ENCODE measurements around the gene ANKRD62.

Gene ANKRD62

DNA sequence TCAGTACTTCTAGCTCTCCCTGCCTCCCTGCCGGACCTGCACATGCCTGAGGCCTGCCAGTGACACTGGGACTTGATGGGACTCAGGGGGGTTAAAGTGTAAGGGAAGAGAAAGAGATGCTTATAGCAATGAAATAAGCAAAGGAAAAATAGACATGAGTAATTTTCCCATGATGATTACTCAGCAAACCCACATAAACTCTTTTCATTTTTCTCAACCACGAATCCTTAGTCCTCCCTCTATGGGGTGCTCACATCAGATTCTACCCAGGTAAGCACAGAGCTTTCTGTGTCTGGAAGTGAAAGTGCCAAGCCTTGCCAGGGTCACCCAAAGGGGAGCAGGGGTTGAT lies 44.8 kb upstream of the ANKRD62 start:
- DNase-seq (ENCODE audit: extremely low read depth, low read depth): no peak
- H3K4me3 ChIP-seq (replicated peaks; ENCODE audit: low read depth, low read length): no peak overlapping the region
- TF ChIP-seq, protein P1, sequence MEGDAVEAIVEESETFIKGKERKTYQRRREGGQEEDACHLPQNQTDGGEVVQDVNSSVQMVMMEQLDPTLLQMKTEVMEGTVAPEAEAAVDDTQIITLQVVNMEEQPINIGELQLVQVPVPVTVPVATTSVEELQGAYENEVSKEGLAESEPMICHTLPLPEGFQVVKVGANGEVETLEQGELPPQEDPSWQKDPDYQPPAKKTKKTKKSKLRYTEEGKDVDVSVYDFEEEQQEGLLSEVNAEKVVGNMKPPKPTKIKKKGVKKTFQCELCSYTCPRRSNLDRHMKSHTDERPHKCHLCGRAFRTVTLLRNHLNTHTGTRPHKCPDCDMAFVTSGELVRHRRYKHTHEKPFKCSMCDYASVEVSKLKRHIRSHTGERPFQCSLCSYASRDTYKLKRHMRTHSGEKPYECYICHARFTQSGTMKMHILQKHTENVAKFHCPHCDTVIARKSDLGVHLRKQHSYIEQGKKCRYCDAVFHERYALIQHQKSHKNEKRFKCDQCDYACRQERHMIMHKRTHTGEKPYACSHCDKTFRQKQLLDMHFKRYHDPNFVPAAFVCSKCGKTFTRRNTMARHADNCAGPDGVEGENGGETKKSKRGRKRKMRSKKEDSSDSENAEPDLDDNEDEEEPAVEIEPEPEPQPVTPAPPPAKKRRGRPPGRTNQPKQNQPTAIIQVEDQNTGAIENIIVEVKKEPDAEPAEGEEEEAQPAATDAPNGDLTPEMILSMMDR (IDR thresholded peaks at IDR 0.05; ENCODE audit: low read depth, low read length, missing control alignments): no peak

DNA sequence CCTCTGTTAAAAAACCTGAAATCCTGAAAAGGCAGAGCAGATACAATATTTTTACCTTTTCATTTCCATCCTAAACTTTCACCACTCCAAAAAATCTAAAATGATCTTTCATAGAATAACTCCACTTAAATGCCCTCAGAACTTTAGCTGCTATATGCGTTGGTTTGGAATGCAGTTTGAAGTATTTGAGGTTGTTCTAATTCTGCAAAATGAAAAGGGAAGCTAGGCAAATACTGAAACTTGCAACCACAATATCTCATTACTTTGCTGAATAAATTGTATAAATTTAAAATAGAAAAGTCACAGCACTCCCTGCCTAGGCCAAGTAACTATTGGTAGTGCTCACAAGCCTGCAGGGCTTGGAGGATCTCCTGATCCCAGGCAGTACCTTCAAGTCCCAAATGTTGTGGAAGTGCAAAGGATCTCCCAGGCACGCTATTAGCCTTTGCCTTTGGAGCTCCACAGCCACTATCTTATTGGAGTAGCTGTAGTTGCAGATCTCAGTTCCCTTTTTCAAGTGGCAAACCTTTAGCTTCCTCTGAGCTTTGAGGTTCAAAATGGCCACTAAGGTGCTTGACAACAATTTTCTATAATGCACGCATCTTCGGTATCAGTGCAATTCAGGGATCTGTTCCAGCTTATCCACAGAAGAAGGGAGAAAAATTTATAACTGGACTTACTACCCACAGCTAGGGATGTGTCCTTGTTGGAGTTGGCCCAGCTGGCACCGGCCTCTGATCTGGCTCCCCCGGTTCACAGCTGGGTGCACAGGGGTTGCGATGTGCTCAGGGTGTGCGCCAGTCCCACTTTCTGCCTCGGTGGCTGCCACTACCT lies 43.4 kb upstream of the ANKRD62 start:
- TF ChIP-seq, protein P1 (IDR thresholded peaks at IDR 0.05; ENCODE audit: low read depth, low read length, missing control alignments): no peak
- no peak for DNase-seq (ENCODE audit: extremely low read depth, low read depth)
- no peak overlapping the region for H3K4me3 ChIP-seq (replicated peaks; ENCODE audit: low read depth, low read length)

DNA sequence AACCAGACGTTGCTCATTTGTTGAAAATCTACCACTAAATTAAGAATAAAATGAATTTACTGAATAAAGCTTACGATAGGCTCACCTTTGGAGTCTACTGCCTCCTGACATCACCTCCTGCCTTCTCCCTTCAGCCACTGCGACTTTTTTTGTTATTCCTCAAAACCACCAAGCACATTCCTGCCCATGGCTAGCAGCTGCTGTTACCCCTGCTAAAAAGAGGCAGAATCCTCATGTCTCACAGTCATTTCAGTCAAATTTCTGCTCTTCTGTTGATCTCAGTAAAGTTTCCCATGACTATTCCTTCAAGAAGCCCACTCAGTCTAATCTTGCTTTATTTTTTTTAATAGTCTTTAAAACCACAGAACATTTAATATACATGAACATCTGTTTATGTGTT lies 40.8 kb upstream of the ANKRD62 start:
- TF ChIP-seq, protein P1 (IDR thresholded peaks at IDR 0.05; ENCODE audit: low read depth, low read length, missing control alignments): no peak
- no peak overlapping the region for H3K4me3 ChIP-seq (replicated peaks; ENCODE audit: low read depth, low read length)
- DNase-seq (ENCODE audit: extremely low read depth, low read depth): no peak

DNA sequence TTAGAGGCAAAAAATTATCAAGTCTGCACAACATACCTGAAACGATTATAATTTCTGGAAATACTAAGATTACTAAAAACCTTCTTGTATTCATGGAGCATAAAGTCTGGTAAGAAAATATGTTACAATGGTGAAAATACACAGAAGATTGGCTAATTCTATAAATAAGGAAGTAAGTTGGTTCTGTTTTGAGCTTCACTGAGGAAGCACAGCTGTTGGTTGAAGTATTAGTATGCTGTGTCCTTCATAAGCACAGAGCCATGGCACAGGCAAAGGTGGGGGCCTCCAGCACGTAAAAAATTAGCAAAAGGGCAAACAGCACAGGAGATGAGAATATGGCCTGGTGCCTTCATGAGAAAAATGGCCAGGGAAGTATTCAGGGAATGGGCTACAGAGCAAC lies 40.4 kb upstream of the ANKRD62 start:
- no peak overlapping the region for H3K4me3 ChIP-seq (replicated peaks; ENCODE audit: low read depth, low read length)
- TF ChIP-seq, protein P1 (IDR thresholded peaks at IDR 0.05; ENCODE audit: low read depth, low read length, missing control alignments): no peak
- DNase-seq (ENCODE audit: extremely low read depth, low read depth): no peak

DNA sequence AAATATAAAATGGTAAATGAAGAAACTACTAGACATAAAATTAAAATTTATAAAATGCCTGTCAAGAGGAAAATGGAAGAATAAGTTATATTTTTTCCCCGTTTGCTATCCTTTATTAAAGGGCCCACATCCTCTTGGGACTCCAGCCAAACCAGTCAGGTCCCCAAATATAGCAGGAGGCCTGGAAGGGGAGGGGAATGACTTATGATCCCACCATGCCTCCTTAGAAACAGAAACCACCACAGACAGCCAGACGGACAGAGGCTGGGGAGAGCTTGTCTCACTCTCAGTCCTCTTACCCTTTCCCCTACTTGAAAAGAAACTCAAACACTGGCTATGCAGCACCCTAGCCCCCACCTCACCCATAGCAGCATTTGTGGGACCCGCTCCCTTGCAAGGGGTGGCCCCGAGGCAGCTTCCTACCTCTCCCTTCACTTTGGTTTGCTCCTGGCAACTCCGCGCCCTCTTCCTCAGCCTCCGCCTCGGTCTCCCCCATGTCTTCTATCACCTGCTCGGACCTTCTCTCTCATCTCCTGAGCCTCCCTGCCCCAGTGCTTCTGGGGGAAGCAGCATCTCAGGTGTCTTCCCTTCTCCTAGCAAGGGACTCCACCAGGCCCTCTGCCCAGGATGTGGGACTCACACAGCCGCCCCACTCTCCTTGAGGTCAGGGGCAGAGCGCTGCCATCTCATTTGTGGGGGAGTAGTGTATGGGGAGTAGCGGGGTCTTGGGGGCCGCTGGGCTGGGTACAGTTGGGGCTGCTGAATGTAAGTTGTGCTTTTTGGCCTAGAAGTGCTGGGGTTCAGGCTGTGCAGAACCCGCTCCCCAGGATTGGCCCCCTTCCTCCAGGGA lies 37.4 kb upstream of the ANKRD62 start:
- no peak for DNase-seq (ENCODE audit: extremely low read depth, low read depth)
- TF ChIP-seq, protein P1 (IDR thresholded peaks at IDR 0.05; ENCODE audit: low read depth, low read length, missing control alignments): no peak
- H3K4me3 ChIP-seq (replicated peaks; ENCODE audit: low read depth, low read length): no peak overlapping the region

DNA sequence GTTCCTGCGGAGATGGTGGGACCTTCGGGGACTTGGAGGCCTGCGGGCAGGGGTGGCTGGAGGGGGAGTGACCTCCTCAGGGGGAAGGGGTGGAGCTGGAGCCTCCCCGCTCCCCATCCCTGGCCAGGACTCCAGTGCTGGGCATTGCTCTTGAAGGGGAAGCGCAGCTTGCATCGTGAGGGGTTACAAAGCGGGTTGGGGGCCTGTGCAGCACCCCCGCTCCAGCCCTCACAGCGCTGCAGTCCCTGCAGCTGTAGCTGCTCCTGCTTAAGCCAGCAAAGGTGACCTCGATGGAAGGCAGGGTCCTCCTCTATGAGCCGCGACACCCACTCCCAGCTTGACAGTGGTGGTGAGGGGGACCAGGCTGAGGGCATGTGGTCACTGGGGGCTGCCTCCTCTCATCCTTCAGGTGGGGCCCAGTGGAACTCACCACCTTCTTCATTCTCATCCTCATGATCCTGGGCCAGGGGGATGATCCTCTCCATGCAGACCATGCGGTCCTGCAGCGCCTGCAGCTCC lies 36.7 kb upstream of the ANKRD62 start:
- DNase-seq (ENCODE audit: extremely low read depth, low read depth): no peak
- no peak overlapping the region for H3K4me3 ChIP-seq (replicated peaks; ENCODE audit: low read depth, low read length)
- TF ChIP-seq, protein P1 (IDR thresholded peaks at IDR 0.05; ENCODE audit: low read depth, low read length, missing control alignments): no peak
